Measurements from ENCODE around the gene ZBED5. TPM values are rescaled to one million over a fixed set of nuclear protein-coding genes. Genes with fewer than 3 reads are reported as not detected.

The ZBED5 gene
- total and polyA plus RNA-seq, 9 of the 15 experiments (the other 6 are each of a cell fraction or from before 2014, with no cell fraction given), result 12.4 to 70.7 (median 26.8) TPM

DNA sequence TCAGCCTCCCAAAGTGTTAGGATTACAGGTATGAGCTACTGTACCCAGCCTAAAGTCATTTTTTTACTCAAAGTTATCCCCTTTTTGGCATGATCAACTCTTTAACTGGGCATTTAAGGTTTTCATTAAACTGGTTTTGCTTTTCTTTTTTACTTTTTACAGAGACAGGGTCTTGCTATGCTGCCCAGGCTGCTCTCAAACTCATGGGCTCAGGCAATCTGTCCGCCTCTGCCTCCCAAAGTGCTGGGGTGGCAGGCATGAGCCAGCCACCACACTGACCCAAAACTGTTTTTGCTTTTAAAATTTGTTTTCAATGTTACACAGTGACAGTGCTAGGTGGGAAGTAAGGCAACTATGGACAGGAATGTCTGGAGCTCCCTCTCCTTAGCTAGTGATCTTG is 3.9 kb upstream of the ZBED5 start:
- whole genome bisulfite sequencing (ENCODE audit: insufficient coverage, low coverage, missing lambda C conversion rate), result 100% methylated on average over 1 of the region's 1 CpG
- H3K9me3 ChIP-seq (replicated peaks; ENCODE audit: control insufficient read depth, insufficient read depth, low read depth, low read length), result no peaks in the 10 kb centered on the region
- H3K4me2 ChIP-seq (ENCODE audit: insufficient read depth, low read length), result no peak overlapping the region
- POLR2A ChIA-PET, result no interaction called here
- no peaks in the 10 kb centered on the region for H3K9me1 ChIP-seq (ENCODE audit: control insufficient read depth, insufficient read depth, low read length)
- H3K27ac ChIP-seq (ENCODE audit: extremely low read depth, low read depth, low read length), result no peak overlapping the region
- no peak overlapping the region for H2AFZ ChIP-seq (ENCODE audit: low read depth, low read length)
- intact Hi-C loops (cut with micrococcal nuclease) (no loop called here), in situ Hi-C loops (cut with MboI) (no loop called here)
- CTCF ChIA-PET (ENCODE audit: low intra/inter-chr PET ratio), result no interaction called here
- no peaks in the 10 kb centered on the region for H4K20me1 ChIP-seq (replicated peaks; ENCODE audit: control insufficient read depth, insufficient read depth, low read length)
- no peaks in the 10 kb centered on the region for H3K36me3 ChIP-seq (ENCODE audit: control insufficient read depth, insufficient read depth, low read length)
- BruUV-seq (replicated peaks), result no TSS peak
- no peaks in the 10 kb centered on the region for H3K27me3 ChIP-seq (ENCODE audit: control insufficient read depth in 2 of 2, insufficient read depth in 2 of 2, low read length in 2 of 2)
- peaks cover 22% of the 10 kb centered on the region for H3K79me2 ChIP-seq (ENCODE audit: control insufficient read depth, insufficient read depth, low read length)
- no peak overlapping the region for H3K9ac ChIP-seq (ENCODE audit: insufficient read depth in 1 of 2, low read depth in 2 of 2, low read length in 2 of 2)
- ATAC-seq (no peak), DNase-seq (ENCODE audit: extremely low read depth in 1 of 4, low spot score in 3 of 4) (no peak), FAIRE-seq (no peak)
- no peak for TF ChIP-seq RFX5 (IDR thresholded peaks at IDR 0.05; ENCODE audit: low read depth, low read length)
- peak; percentile 61 for TF ChIP-seq ZNF121 (CRISPR knock-in tag; conservative IDR thresholded peaks at IDR 0.05)
- no peak overlapping the region for H3K4me3 ChIP-seq
- peaks cover 0 to 11% of the 10 kb centered on the region in 2 experiments; a peak in 3 of 5 replicates for H3K4me1 ChIP-seq (replicated peaks in 1 of 2; ENCODE audit: control insufficient read depth in 2 of 2, insufficient read depth in 2 of 2, low read length in 2 of 2)

DNA sequence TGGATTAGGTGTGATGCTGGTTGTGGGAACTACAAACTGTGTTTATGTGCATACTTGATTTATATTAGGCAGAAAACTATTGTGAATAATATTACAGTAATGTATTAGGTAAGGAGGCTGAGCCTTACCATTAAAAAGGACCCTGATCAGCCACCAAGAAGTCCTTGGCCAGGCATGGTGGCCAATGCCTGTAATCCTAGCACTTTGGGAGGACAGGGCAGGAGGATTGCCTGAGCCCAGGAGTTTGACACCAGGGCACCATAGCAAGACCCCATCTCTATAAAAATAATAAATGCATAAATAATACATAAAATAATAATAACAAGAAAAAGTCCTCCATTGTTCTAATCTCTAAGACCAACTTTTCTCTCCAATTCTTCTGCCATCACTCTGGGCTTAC is 3.2 kb upstream of the ZBED5 start:
- in situ Hi-C loops (cut with MboI) (no loop called here), intact Hi-C loops (cut with micrococcal nuclease) (no loop called here)
- ATAC-seq, result no peak
- no peak for FAIRE-seq
- CTCF ChIA-PET (ENCODE audit: low intra/inter-chr PET ratio), result no interaction called here
- no TSS peak for BruUV-seq (replicated peaks)
- no peaks in the 10 kb centered on the region for H3K9me3 ChIP-seq (replicated peaks; ENCODE audit: control insufficient read depth, insufficient read depth, low read depth, low read length)
- H3K4me3 ChIP-seq, result no peak overlapping the region
- POLR2A ChIA-PET, result interaction anchor here (1.3 kb wide), 1 partner anchor 52 kb away, joined by 3 read pairs; the partner anchor contains the start of gene EIF4G2
- no peak overlapping the region for H3K27ac ChIP-seq (ENCODE audit: extremely low read depth, low read depth, low read length)
- no peak overlapping the region for H3K4me2 ChIP-seq (ENCODE audit: insufficient read depth, low read length)
- DNase-seq (ENCODE audit: extremely low read depth in 1 of 4, low spot score in 3 of 4), result no peak
- peaks cover 0 to 11% of the 10 kb centered on the region in 2 experiments; a peak in 3 of 5 replicates for H3K4me1 ChIP-seq (replicated peaks in 1 of 2; ENCODE audit: control insufficient read depth in 2 of 2, insufficient read depth in 2 of 2, low read length in 2 of 2)
- no peaks in the 10 kb centered on the region for H4K20me1 ChIP-seq (replicated peaks; ENCODE audit: control insufficient read depth, insufficient read depth, low read length)
- H3K36me3 ChIP-seq (ENCODE audit: control insufficient read depth, insufficient read depth, low read length), result peaks cover under 1% of the 10 kb centered on the region; the same call in 1 of the 3 replicates
- no peak overlapping the region for H2AFZ ChIP-seq (ENCODE audit: low read depth, low read length)
- no peak for TF ChIP-seq SAP30 (IDR thresholded peaks at IDR 0.05; ENCODE audit: borderline replicate concordance, insufficient read depth, low read depth, low read length, poor library complexity, severe bottlenecking)
- peak; percentile 25 for TF ChIP-seq RBM25 (IDR thresholded peaks at IDR 0.05; ENCODE audit: low read depth, low read length, severe bottlenecking)
- TF ChIP-seq RBM22 (IDR thresholded peaks at IDR 0.05; ENCODE audit: low read depth, low read length, poor library complexity, severe bottlenecking), result no peak
- TF ChIP-seq EP400 (IDR thresholded peaks at IDR 0.05), result no peak
- TF ChIP-seq ZNF121 (CRISPR knock-in tag; conservative IDR thresholded peaks at IDR 0.05), result peak; percentile 68
- peak in 1 of 2 experiments; percentile 41; a peak in 1 of 4 replicates for TF ChIP-seq KDM1A (IDR thresholded peaks at IDR 0.05)
- TF ChIP-seq MEIS2 (IDR thresholded peaks at IDR 0.05; ENCODE audit: partially characterized antibody), result no peak
- H3K9ac ChIP-seq (ENCODE audit: insufficient read depth in 1 of 2, low read depth in 2 of 2, low read length in 2 of 2), result no peak overlapping the region
- no peaks in the 10 kb centered on the region for H3K27me3 ChIP-seq (ENCODE audit: control insufficient read depth in 2 of 2, insufficient read depth in 2 of 2, low read length in 2 of 2)
- no peaks in the 10 kb centered on the region for H3K9me1 ChIP-seq (ENCODE audit: control insufficient read depth, insufficient read depth, low read length)
- peaks cover 29% of the 10 kb centered on the region for H3K79me2 ChIP-seq (ENCODE audit: control insufficient read depth, insufficient read depth, low read length)
